ENCODE results near the gene PLEKHH2.

DNA sequence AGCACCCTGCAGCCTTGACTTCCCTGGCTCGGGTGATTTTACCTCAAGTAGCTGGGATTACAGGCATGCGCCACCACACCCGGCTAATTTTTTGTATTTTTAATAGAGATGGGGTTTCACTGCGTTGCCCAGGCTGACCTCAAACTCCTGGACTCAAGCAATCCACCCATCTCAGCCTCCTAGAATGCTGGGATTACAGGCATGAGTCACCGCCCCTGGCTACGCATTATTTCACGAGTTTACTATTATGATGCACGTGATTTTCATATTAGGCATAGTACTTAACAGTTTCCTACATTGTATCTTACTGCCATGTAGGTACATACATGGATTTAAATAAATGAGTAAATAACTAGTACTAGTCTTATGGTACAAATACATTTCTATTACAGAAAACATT is 141.2 kb downstream of the PLEKHH2 start:
- TF ChIP-seq POLR2AphosphoS5 (IDR thresholded peaks at IDR 0.05; ENCODE audit: borderline replicate concordance, low read depth, low read length), result no peak
- no peak for TF ChIP-seq EZH2 (IDR thresholded peaks at IDR 0.05)
- no peak for TF ChIP-seq FOXP2 (optimal IDR thresholded peaks at IDR 0.05; ENCODE audit: control extremely low read depth, extremely low read length, insufficient read depth)

Data from SK-N-MC (cell line).